Body of pancreas (tissue), 4 donors: ENCODE results near the gene ADGRF4.

Source experiments
- POLR2A ChIP-seq, 3 donors: fragments of 450-650 bp; IDR thresholded peaks; one replicate each; pipeline ENCODE4 v1.6.1; 2016; ENCODE audit warnings: antibody characterized with exemption in 3 of 3, mild to moderate bottlenecking in 2 of 3
- TF ChIP-seq, protein P1 (sequence below), 7 experiments: fragments of 450-650 bp in 4 of 7; fragments of 200-600 bp in 3 of 7; sonication (generic) in 3 of 7; IDR thresholded peaks; one replicate each; pipeline ENCODE4 v1.5.1; 2016 to 2019; ENCODE audit warnings: antibody characterized with exemption in 7 of 7

DNA sequence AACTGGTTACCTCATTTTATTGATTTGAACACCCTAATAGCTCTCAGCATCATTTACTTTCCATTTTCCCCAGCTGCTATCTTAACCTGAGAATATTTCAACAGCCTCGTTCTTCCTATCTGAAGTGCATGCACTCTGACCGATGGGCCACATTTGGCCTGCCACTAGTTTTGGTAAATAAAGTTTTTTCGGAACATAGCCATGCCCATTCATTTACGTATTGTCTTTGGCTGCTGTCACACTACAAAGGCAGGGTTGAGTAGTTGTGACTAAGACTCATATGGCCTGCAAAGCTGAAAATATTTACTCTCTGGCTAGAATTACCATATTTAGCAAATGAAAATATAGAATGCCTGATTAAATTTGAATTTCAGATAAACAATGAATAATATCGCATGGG, 10.8 kb downstream of the ADGRF4 start:
- TF ChIP-seq, protein P1, sequence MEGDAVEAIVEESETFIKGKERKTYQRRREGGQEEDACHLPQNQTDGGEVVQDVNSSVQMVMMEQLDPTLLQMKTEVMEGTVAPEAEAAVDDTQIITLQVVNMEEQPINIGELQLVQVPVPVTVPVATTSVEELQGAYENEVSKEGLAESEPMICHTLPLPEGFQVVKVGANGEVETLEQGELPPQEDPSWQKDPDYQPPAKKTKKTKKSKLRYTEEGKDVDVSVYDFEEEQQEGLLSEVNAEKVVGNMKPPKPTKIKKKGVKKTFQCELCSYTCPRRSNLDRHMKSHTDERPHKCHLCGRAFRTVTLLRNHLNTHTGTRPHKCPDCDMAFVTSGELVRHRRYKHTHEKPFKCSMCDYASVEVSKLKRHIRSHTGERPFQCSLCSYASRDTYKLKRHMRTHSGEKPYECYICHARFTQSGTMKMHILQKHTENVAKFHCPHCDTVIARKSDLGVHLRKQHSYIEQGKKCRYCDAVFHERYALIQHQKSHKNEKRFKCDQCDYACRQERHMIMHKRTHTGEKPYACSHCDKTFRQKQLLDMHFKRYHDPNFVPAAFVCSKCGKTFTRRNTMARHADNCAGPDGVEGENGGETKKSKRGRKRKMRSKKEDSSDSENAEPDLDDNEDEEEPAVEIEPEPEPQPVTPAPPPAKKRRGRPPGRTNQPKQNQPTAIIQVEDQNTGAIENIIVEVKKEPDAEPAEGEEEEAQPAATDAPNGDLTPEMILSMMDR (IDR thresholded peaks at IDR 0.05): no peak
- TF ChIP-seq POLR2A (IDR thresholded peaks at IDR 0.05): no peak
